Caco-2 (cell line): ENCODE results near the gene OSBPL8. TPM values are rescaled to one million over a fixed set of nuclear protein-coding genes. Genes with fewer than 3 reads are reported as not detected.
"Not testable (repeated sequence)": the region's sequence is repeated elsewhere in the genome, so short reads cannot be mapped to it uniquely, and the experiment has no call there.

ENCODE experiments used
- BruUV-seq: library from RNA; stranded (reverse); fragments of 400-500 nt; replicated peaks from 2 replicates; lab custom pipeline; 2021; lab: Mats Ljungman, UMichigan
- CTCF ChIA-PET: fragments of 300-600 bp; sonication (Branson Sonifier 250); formaldehyde crosslinking; loops from one replicate; lab custom pipeline; 2022; ENCODE audit warnings: antibody characterized with exemption; lab: Charles Lee
- POLR2A ChIA-PET: fragments of 300-600 bp; sonication (Branson Sonifier 250); formaldehyde crosslinking; loops from one replicate; lab custom pipeline; 2022; ENCODE audit warnings: antibody characterized with exemption; lab: Charles Lee
- DNase-seq, 2 experiments: peaks; one replicate each; pipeline versions ENCODE4 v3.0.0 to v3.0.0-alpha.2; 2020 to 2022
- H3K27me3 ChIP-seq: replicated peaks from 2 replicates; pipeline ENCODE4 v1.6.0; 2011; ENCODE audit warnings: low read length; ENCODE audit not compliant: control insufficient read depth, insufficient read depth
- H3K36me3 ChIP-seq: 2 replicates; pipeline ENCODE4 v1.5.1; 2011; ENCODE audit warnings: low read length; ENCODE audit not compliant: control insufficient read depth, insufficient read depth
- H3K4me1 ChIP-seq: fragments of 250-450 bp; sonication (Bioruptor Pico); 2 replicates; pipeline ENCODE4 v1.5.1; 2020; ENCODE audit warnings: mild to moderate bottlenecking
- H3K4me3 ChIP-seq: 2 replicates; pipeline ENCODE4 v1.5.1; 2011; ENCODE audit warnings: low read depth, mild to moderate bottlenecking, control low read depth, low read length
- H3K9me3 ChIP-seq: fragments of 250-450 bp; sonication (Bioruptor Pico); 2 replicates; pipeline ENCODE4 v1.5.1; 2020; ENCODE audit warnings: mild to moderate bottlenecking, moderate library complexity
- H3K27ac Mint-ChIP-seq: one replicate; pipeline ENCODE4 v1.8.0; 2022; ENCODE audit warnings: mixed read lengths; ENCODE audit not compliant: unreplicated experiment
- H3K27me3 Mint-ChIP-seq: one replicate; pipeline ENCODE4 v1.8.0; 2022; ENCODE audit warnings: mixed read lengths; ENCODE audit not compliant: insufficient read depth, unreplicated experiment
- H3K36me3 Mint-ChIP-seq: one replicate; pipeline ENCODE4 v1.8.0; 2022; ENCODE audit warnings: mild to moderate bottlenecking, mixed read lengths; ENCODE audit not compliant: insufficient read depth, unreplicated experiment
- H3K4me1 Mint-ChIP-seq: one replicate; pipeline ENCODE4 v1.8.0; 2022; ENCODE audit warnings: low read depth, mixed read lengths; ENCODE audit not compliant: unreplicated experiment
- H3K4me3 Mint-ChIP-seq: one replicate; pipeline ENCODE4 v1.8.0; 2022; ENCODE audit warnings: mild to moderate bottlenecking, moderate library complexity, mixed read lengths; ENCODE audit not compliant: unreplicated experiment
- H3K9me3 Mint-ChIP-seq: one replicate; pipeline ENCODE4 v1.8.0; 2022; ENCODE audit warnings: mixed read lengths; ENCODE audit not compliant: unreplicated experiment
- CTCF ChIP-seq, 2 experiments: fragments of 200-600 bp in 1 of 2; IDR thresholded peaks; 1 replicate in 1 of 2; 2 replicates in 1 of 2; pipeline versions ENCODE4 v1.5.1 to v1.8.0; 2011 to 2022; ENCODE audit warnings: antibody characterized with exemption in 1 of 2, control low read depth in 1 of 2, inconsistent platforms in 1 of 2, low read depth in 1 of 2, low read length in 1 of 2, mild to moderate bottlenecking in 1 of 2, moderate library complexity in 1 of 2; ENCODE audit not compliant: insufficient read depth in 1 of 2, severe bottlenecking in 1 of 2, unreplicated experiment in 1 of 2
- intact Hi-C: fragments of 100-400 bp; cut with micrococcal nuclease; formaldehyde crosslinking; loops from one replicate; pipeline ENCODE4 v1.10.0; 2022; ENCODE audit not compliant: unreplicated experiment
- total RNA-seq: library from RNA; stranded (reverse); gene quantifications from 2 replicates; pipeline ENCODE4 v1.2.3, GENCODE V29; 2022

The OSBPL8 gene
- total RNA-seq, 1 experiment from 2014 or later: 50.0 TPM

GRCh38 chr12:76329606-76330005 is 230.0 kb downstream of the OSBPL8 start:
- Histone ChIP-seq H3K27me3 (no peaks in the 10 kb centered on the region), H3K36me3 (no peaks in the 10 kb centered on the region), H3K4me3 (no peak overlapping the region), H3K9me3 (peaks cover 14% of the 10 kb centered on the region; the same call in 1 of the 2 replicates), H3K4me1 (peaks cover 21% of the 10 kb centered on the region)
- CTCF ChIA-PET: interaction anchor here (0.6 kb wide), 1 partner anchor 279 kb away, joined by 8 read pairs; no protein-coding TSS in a partner anchor
- no TSS peak for BruUV-seq
- no peak for DNase-seq
- peaks cover 38% of the 10 kb centered on the region for H3K9me3 Mint-ChIP-seq
- no peaks in the 10 kb centered on the region for H3K27me3 Mint-ChIP-seq
- H3K36me3 Mint-ChIP-seq: peaks cover 8% of the 10 kb centered on the region
- intact Hi-C loops: no loop called here
- no peak overlapping the region for H3K4me3 Mint-ChIP-seq
- peaks cover 29% of the 10 kb centered on the region for H3K4me1 Mint-ChIP-seq
- POLR2A ChIA-PET: no interaction called here
- H3K27ac Mint-ChIP-seq: peak overlapping the region; percentile 9
- no peak for TF ChIP-seq CTCF (IDR thresholded peaks at IDR 0.05; ENCODE audit: insufficient read depth in 1 of 2, low read depth in 1 of 2, low read length in 1 of 2, severe bottlenecking in 1 of 2, unreplicated experiment in 1 of 2)

DNA sequence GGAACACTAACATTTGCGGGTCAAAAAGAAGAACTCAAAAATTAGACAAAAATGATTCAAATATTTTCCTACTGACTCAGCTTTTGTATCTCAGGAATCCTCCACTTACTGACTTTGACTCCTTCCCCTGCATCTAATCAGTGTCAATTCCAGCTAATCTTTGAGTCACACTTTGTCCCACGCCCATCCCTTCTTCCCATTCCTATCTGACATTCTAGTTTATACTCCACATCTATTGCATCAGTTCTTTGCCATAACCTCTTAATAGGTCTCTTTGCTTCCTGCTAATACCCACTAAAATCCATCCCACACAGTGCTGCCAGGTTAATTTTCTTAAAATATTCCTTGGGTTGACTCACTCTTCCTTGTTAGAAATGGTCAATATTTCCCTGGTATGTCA is 230.4 kb downstream of the OSBPL8 start:
- no peaks in the 10 kb centered on the region for H3K36me3 ChIP-seq
- H3K4me1 ChIP-seq: peaks cover 21% of the 10 kb centered on the region
- peaks cover 38% of the 10 kb centered on the region for H3K9me3 Mint-ChIP-seq
- no TSS peak for BruUV-seq
- no peak overlapping the region for H3K4me3 Mint-ChIP-seq
- H3K4me1 Mint-ChIP-seq: peaks cover 29% of the 10 kb centered on the region
- peak overlapping the region; percentile 9 for H3K27ac Mint-ChIP-seq
- no peak overlapping the region for H3K4me3 ChIP-seq
- peaks cover 8% of the 10 kb centered on the region for H3K36me3 Mint-ChIP-seq
- peak in 1 of 2 experiments; percentile 19 for DNase-seq
- intact Hi-C loops: no loop called here
- H3K27me3 Mint-ChIP-seq: no peaks in the 10 kb centered on the region
- CTCF ChIA-PET: interaction anchor here (0.6 kb wide), 1 partner anchor 279 kb away, joined by 8 read pairs; no protein-coding TSS in a partner anchor
- no peaks in the 10 kb centered on the region for H3K27me3 ChIP-seq
- H3K9me3 ChIP-seq: peaks cover 14% of the 10 kb centered on the region; the same call in 1 of the 2 replicates
- POLR2A ChIA-PET: no interaction called here
- no peak for TF ChIP-seq CTCF (IDR thresholded peaks at IDR 0.05; ENCODE audit: insufficient read depth in 1 of 2, low read depth in 1 of 2, low read length in 1 of 2, severe bottlenecking in 1 of 2, unreplicated experiment in 1 of 2)

DNA sequence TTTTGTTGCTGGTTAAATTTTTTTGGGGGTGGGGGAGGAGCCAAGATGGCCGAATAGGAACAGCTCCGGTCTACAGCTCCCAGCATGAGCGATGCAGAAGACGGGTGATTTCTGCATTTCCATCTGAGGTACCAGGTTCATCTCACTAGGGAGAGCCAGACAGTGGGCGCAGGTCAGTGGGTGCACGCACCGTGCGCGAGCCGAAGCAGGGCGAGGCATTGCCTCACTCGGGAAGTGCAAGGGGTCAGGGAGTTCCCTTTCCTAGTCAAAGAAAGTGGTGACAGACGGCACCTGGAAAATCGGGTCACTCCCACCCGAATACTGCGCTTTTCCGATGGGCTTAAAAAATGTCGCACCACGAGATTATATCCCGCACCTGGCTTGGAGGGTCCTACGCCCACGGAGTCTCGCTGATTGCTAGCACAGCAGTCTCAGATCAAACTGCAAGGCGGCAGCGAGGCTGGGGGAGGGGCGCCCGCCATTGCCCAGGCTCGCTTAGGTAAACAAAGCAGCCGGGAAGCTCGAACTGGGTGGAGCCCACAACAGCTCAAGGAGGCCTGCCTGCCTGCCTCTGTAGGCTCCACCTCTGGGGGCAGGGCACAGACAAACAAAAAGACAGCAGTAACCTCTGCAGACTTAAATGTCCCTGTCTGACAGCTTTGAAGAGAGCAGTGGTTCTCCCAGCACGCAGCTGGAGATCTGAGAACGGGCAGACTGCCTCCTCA is 239.8 kb downstream of the OSBPL8 start:
- peak overlapping the region; percentile 82 for H3K4me3 Mint-ChIP-seq
- H3K9me3 Mint-ChIP-seq, POLR2A ChIA-PET, H3K9me3 ChIP-seq, BruUV-seq, intact Hi-C loops, H3K36me3 Mint-ChIP-seq, H3K27me3 ChIP-seq, H3K4me1 ChIP-seq, H3K4me1 Mint-ChIP-seq, H3K36me3 ChIP-seq, CTCF ChIA-PET, H3K27me3 Mint-ChIP-seq: not testable (repeated sequence)
- peak; percentile 51 to 74 for DNase-seq
- peak overlapping the region; percentile 65 for H3K27ac Mint-ChIP-seq
- H3K4me3 ChIP-seq: peak overlapping the region; percentile 35
